DND-41 (cell line): ENCODE results near the gene DTD2.

Experiments
- ATAC-seq: fragments of 200-7000 bp; cut with Tn5 transposase; 3 replicates; pipeline ENCODE4 v1.9.1; 2021; ENCODE audit warnings: low read depth; ENCODE audit not compliant: insufficient read depth
- DNase-seq: peaks from one replicate; pipeline ENCODE4 v3.0.0-alpha.2; 2020
- H2AFZ ChIP-seq: 2 replicates; pipeline ENCODE4 v1.6.0; 2012; ENCODE audit warnings: low read depth, low read length
- H3K27ac ChIP-seq: 2 replicates; pipeline ENCODE4 v1.5.1; 2012; ENCODE audit warnings: low read length, inconsistent platforms
- H3K27me3 ChIP-seq: fragments of 200-600 bp; sonication (generic); 2 replicates; pipeline ENCODE4 v1.6.0; 2012; ENCODE audit warnings: low read length, mild to moderate bottlenecking, inconsistent platforms; ENCODE audit not compliant: insufficient read depth, poor library complexity
- H3K36me3 ChIP-seq: 2 replicates; pipeline ENCODE4 v1.5.1; 2012; ENCODE audit warnings: low read length, inconsistent platforms; ENCODE audit not compliant: insufficient read depth
- H3K4me1 ChIP-seq: 2 replicates; pipeline ENCODE4 v1.5.1; 2012; ENCODE audit warnings: mild to moderate bottlenecking, low read length; ENCODE audit not compliant: insufficient read depth
- H3K4me2 ChIP-seq: 2 replicates; pipeline ENCODE4 v1.6.0; 2012; ENCODE audit warnings: mild to moderate bottlenecking, moderate library complexity, low read length, inconsistent platforms; ENCODE audit not compliant: insufficient read depth
- H3K4me3 ChIP-seq, 2 experiments: fragments of 200-600 bp in 1 of 2; shearing (Covaris generic) in 1 of 2; 2 replicates each; pipeline ENCODE4 v1.5.1; 2012 to 2016; ENCODE audit warnings: inconsistent platforms in 2 of 2, low read length in 2 of 2, mild to moderate bottlenecking in 2 of 2, low read depth in 1 of 2, moderate library complexity in 1 of 2
- H3K79me2 ChIP-seq: 2 replicates; pipeline ENCODE4 v1.6.0; 2012; ENCODE audit warnings: low read length, inconsistent platforms; ENCODE audit not compliant: insufficient read depth
- H3K9ac ChIP-seq: 2 replicates; pipeline ENCODE4 v1.6.0; 2012; ENCODE audit warnings: low read depth, mild to moderate bottlenecking, inconsistent platforms, low read length, moderate library complexity
- H3K9me3 ChIP-seq: 2 replicates; pipeline ENCODE4 v1.5.1; 2012; ENCODE audit warnings: low read length, moderate library complexity, mild to moderate bottlenecking, inconsistent platforms; ENCODE audit not compliant: insufficient read depth, severe bottlenecking
- H4K20me1 ChIP-seq: 2 replicates; pipeline ENCODE4 v1.6.0; 2012; ENCODE audit warnings: low read length; ENCODE audit not compliant: insufficient read depth
- EZH2 ChIP-seq: IDR thresholded peaks from 3 replicates; pipeline ENCODE4 v1.6.1; 2012; ENCODE audit warnings: borderline replicate concordance, low read depth, mild to moderate bottlenecking, moderate library complexity, low read length, inconsistent platforms; ENCODE audit not compliant: severe bottlenecking
- TF ChIP-seq, protein P1 (sequence below): IDR thresholded peaks from 2 replicates; pipeline ENCODE4 v1.5.1; 2012; ENCODE audit warnings: borderline replicate concordance, low read length, moderate library complexity, mild to moderate bottlenecking; ENCODE audit not compliant: poor library complexity, severe bottlenecking; ENCODE audit errors: extremely low read depth

Gene DTD2

DNA sequence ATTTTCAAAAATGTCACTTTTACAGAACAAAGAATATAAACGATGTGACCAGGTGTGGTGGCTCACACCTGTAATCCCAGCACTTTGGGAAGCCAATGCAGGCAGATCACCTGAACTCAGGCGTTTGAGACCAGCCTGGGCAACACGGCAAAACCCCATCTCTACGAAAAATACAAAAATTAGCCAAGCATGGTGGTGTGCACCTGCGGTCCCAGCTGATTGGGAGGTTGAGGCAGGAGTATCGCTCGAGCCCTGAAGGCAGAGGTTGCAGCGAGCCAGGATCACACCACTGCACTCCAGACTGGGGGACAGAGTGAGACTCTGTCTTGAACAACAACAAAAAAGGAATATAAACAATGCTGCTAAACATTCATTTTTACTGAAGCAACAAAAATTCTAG, 52.2 kb downstream of the DTD2 start:
- Histone ChIP-seq H3K9me3 (no peaks in the 10 kb centered on the region), H3K36me3 (no peaks in the 10 kb centered on the region), H4K20me1 (no peaks in the 10 kb centered on the region), H3K4me3 (no peak overlapping the region), H3K79me2 (no peaks in the 10 kb centered on the region), H3K4me2 (no peak overlapping the region), H3K4me1 (no peaks in the 10 kb centered on the region), H3K27ac (no peak overlapping the region), H2AFZ (no peak overlapping the region), H3K27me3 (no peaks in the 10 kb centered on the region), H3K9ac (no peak overlapping the region)
- TF ChIP-seq EZH2: no peak
- TF ChIP-seq, protein P1, sequence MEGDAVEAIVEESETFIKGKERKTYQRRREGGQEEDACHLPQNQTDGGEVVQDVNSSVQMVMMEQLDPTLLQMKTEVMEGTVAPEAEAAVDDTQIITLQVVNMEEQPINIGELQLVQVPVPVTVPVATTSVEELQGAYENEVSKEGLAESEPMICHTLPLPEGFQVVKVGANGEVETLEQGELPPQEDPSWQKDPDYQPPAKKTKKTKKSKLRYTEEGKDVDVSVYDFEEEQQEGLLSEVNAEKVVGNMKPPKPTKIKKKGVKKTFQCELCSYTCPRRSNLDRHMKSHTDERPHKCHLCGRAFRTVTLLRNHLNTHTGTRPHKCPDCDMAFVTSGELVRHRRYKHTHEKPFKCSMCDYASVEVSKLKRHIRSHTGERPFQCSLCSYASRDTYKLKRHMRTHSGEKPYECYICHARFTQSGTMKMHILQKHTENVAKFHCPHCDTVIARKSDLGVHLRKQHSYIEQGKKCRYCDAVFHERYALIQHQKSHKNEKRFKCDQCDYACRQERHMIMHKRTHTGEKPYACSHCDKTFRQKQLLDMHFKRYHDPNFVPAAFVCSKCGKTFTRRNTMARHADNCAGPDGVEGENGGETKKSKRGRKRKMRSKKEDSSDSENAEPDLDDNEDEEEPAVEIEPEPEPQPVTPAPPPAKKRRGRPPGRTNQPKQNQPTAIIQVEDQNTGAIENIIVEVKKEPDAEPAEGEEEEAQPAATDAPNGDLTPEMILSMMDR: no peak
- no peak for DNase-seq
- ATAC-seq: no peak

DNA sequence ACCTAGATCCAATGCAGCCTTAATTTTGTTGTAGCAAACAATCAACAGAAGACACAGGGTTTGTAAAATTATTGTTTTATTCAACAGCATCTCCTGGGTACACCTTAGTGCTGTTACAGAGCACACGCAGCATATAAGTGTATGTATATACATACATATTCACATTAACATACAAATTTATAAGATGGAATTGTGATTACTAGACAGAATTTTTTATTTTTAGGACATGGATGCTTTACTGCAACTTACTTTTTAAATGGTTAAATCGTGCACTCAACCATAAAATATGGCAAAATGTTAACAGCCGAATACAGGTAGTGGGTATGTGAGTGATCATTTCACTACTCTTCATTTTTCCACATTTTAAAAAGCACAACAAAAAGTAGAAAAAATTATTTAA, 53.6 kb downstream of the DTD2 start:
- H3K79me2 ChIP-seq: no peaks in the 10 kb centered on the region

DNA sequence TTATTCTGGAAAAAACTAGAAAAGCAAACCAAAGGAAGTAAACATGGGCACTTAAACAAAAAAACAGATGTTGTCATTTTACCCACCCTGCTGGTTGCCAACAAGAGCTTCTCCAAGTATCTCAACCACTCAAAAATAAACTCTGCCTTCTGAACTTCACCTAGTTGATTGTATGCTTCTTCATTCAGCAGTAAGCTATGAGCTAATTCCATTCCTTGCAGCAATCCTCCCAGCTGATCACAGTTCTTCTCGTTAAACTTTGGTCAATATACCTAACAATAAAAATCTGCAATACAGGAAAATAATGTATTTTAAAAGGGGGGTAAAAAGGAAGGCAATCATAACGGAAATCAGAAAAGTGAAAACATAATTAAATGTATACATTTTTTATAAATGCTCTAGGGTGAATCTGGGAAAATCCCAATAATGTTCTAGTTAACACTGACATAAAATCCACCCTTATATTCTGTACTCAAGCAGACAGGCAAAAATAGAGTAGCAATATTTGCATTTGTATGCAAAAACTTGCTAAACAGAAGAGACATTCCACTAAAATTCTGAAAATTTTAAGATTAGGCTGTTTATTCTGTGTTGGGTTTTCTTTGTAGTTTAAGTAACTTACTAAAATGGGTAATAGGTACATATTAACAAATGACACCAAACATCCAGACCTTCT, 54.4 kb downstream of the DTD2 start:
- DNase-seq (no peak), ATAC-seq (no peak)
- Histone ChIP-seq H2AFZ (no peak overlapping the region), H4K20me1 (no peaks in the 10 kb centered on the region), H3K79me2 (no peaks in the 10 kb centered on the region), H3K9me3 (no peaks in the 10 kb centered on the region), H3K27me3 (no peaks in the 10 kb centered on the region), H3K4me1 (no peaks in the 10 kb centered on the region), H3K27ac (no peak overlapping the region), H3K4me3 (no peak overlapping the region), H3K4me2 (no peak overlapping the region), H3K9ac (no peak overlapping the region), H3K36me3 (no peaks in the 10 kb centered on the region)
- TF ChIP-seq, protein P1: no peak
- no peak for TF ChIP-seq EZH2

More for the DNA sequence above, 53.6 kb downstream of the DTD2 start:
- Histone ChIP-seq H4K20me1 (no peaks in the 10 kb centered on the region), H3K4me2 (no peak overlapping the region), H3K27me3 (no peaks in the 10 kb centered on the region), H3K9ac (no peak overlapping the region), H3K36me3 (no peaks in the 10 kb centered on the region), H3K4me3 (no peak overlapping the region), H3K4me1 (no peaks in the 10 kb centered on the region), H2AFZ (no peak overlapping the region), H3K27ac (no peak overlapping the region), H3K9me3 (no peaks in the 10 kb centered on the region)
- no peak for ATAC-seq
- TF ChIP-seq, protein P1: no peak
- no peak for TF ChIP-seq EZH2
- DNase-seq: no peak
